Embryonic facial prominence (tissue), 1 donor: ENCODE data around the gene BRD3.
A peak's percentile ranks its signal among the peaks of the same experiment; 100 is the strongest.

ENCODE experiments used
- DNase-seq: peaks from one replicate; pipeline ENCODE4 v3.0.0-alpha.2; 2016; ENCODE audit errors: extremely low spot score

Gene BRD3

GRCh38 chr9:134024828-134025605, 42.8 kb downstream of the BRD3 start, which contains the start of gene BRD3OS:
TSS of gene BRD3OS (plus strand) at chr9:134025481. CDS start at chr9:134026748, 1,267 bp downstream.
- DNase-seq = peak; percentile 100

- no peak for DNase-seq
These were observed 43.5 kb downstream of the BRD3 start for GRCh38 chr9:134024214-134024792.

- no peak for DNase-seq
These were observed 52.9 kb downstream of the BRD3 start for GRCh38 chr9:134014946-134015345.

- no peak for DNase-seq
These were observed 56.4 kb downstream of the BRD3 start for GRCh38 chr9:134011401-134011800.

GRCh38 chr9:134010310-134011173, 57.3 kb downstream of the BRD3 start:
- no peak for DNase-seq

- no peak for DNase-seq
These were observed 60.3 kb downstream of the BRD3 start for GRCh38 chr9:134007571-134007970.

GRCh38 chr9:134007150-134007549, 60.7 kb downstream of the BRD3 start:
- DNase-seq = peak; percentile 5

GRCh38 chr9:134005381-134005780, 62.4 kb downstream of the BRD3 start:
- DNase-seq = no peak

GRCh38 chr9:134004881-134005280, 62.9 kb downstream of the BRD3 start:
- no peak for DNase-seq

GRCh38 chr9:134004131-134004873, 63.5 kb downstream of the BRD3 start:
- DNase-seq = no peak

GRCh38 chr9:134003237-134003636, 64.6 kb downstream of the BRD3 start:
- DNase-seq = no peak

- no peak for DNase-seq
These were observed 65.0 kb downstream of the BRD3 start for GRCh38 chr9:134002796-134003195.

- no peak for DNase-seq
These were observed 68.0 kb downstream of the BRD3 start for GRCh38 chr9:133999851-134000265.

- DNase-seq = no peak
These were observed 68.8 kb downstream of the BRD3 start for GRCh38 chr9:133998915-133999595.

GRCh38 chr9:133997584-133997983, 70.2 kb downstream of the BRD3 start:
- DNase-seq = no peak

- DNase-seq = no peak
These were observed 71.0 kb downstream of the BRD3 start for GRCh38 chr9:133996531-133997520.

- DNase-seq = peak; percentile 2
These were observed 72.6 kb downstream of the BRD3 start for GRCh38 chr9:133995012-133995896.

GRCh38 chr9:133994353-133995011, 73.3 kb downstream of the BRD3 start:
- DNase-seq = no peak
